ENCODE measurements around the gene P2RY2. TPM values are rescaled to one million over a fixed set of nuclear protein-coding genes. Genes with fewer than 3 reads are reported as not detected.

The P2RY2 gene
- total and polyA plus RNA-seq, 7 donors = 0.16 to 6.2 (median 3.6) TPM; not detected in 3

GRCh38 chr11:73200256-73200655 lies 17.8 kb upstream of the P2RY2 start:
- Histone ChIP-seq H3K9me3 (no peaks in the 10 kb centered on the region), H3K4me1 (no peaks in the 10 kb centered on the region), H3K36me3 (no peaks in the 10 kb centered on the region), H3K27ac (no peak overlapping the region), H3K4me3 (no peak overlapping the region), H3K27me3 (no peaks in the 10 kb centered on the region)
- TF ChIP-seq EP300 (IDR thresholded peaks at IDR 0.05) = no peak
- no peak for TF ChIP-seq CTCF (IDR thresholded peaks at IDR 0.05)
- TF ChIP-seq POLR2AphosphoS5 (IDR thresholded peaks at IDR 0.05) = no peak
- no peak for TF ChIP-seq POLR2A (IDR thresholded peaks at IDR 0.05)
- peak; percentile 28 for DNase-seq
- intact Hi-C loops (cut with DNase I) = no loop called here

- Histone ChIP-seq H3K27ac (no peak overlapping the region), H3K36me3 (no peaks in the 10 kb centered on the region), H3K27me3 (no peaks in the 10 kb centered on the region), H3K9me3 (no peaks in the 10 kb centered on the region), H3K4me1 (no peaks in the 10 kb centered on the region), H3K4me3 (no peak overlapping the region)
- peak; percentile 63 for DNase-seq
- intact Hi-C loops (cut with DNase I) = no loop called here
- no peak for TF ChIP-seq POLR2AphosphoS5 (IDR thresholded peaks at IDR 0.05)
- TF ChIP-seq POLR2A (IDR thresholded peaks at IDR 0.05) = no peak
- no peak for TF ChIP-seq EP300 (IDR thresholded peaks at IDR 0.05)
- TF ChIP-seq CTCF (IDR thresholded peaks at IDR 0.05) = no peak
- WGBS, 2 donors = 53 to 75% methylated on average over 6 of the region's 6 CpGs
These were observed 16.8 kb upstream of the P2RY2 start for GRCh38 chr11:73201249-73201648.

GRCh38 chr11:73201888-73202780 lies 15.9 kb upstream of the P2RY2 start:
- H3K36me3 ChIP-seq = no peaks in the 10 kb centered on the region
- peak; percentile 21 for DNase-seq
- H3K9me3 ChIP-seq = no peaks in the 10 kb centered on the region
- intact Hi-C loops (cut with DNase I) = no loop called here
- TF ChIP-seq POLR2A (IDR thresholded peaks at IDR 0.05) (no peak), EP300 (IDR thresholded peaks at IDR 0.05) (no peak), CTCF (IDR thresholded peaks at IDR 0.05) (no peak), POLR2AphosphoS5 (IDR thresholded peaks at IDR 0.05) (no peak)
- WGBS, 2 donors = 94 to 96% methylated on average over 8 of the region's 8 CpGs
- no peaks in the 10 kb centered on the region for H3K27me3 ChIP-seq
- H3K4me3 ChIP-seq = no peak overlapping the region
- H3K27ac ChIP-seq = no peak overlapping the region
- H3K4me1 ChIP-seq = no peaks in the 10 kb centered on the region

- H3K27ac ChIP-seq = no peak overlapping the region
- no peaks in the 10 kb centered on the region for H3K9me3 ChIP-seq
- no peaks in the 10 kb centered on the region for H3K27me3 ChIP-seq
- TF ChIP-seq POLR2A (IDR thresholded peaks at IDR 0.05) (no peak), CTCF (IDR thresholded peaks at IDR 0.05) (no peak), POLR2AphosphoS5 (IDR thresholded peaks at IDR 0.05) (no peak), EP300 (IDR thresholded peaks at IDR 0.05) (no peak)
- H3K36me3 ChIP-seq = no peaks in the 10 kb centered on the region
- no peaks in the 10 kb centered on the region for H3K4me1 ChIP-seq
- peak; percentile 17 for DNase-seq
- 82 to 89% methylated on average over 6 of the region's 6 CpGs for WGBS, 2 donors
- intact Hi-C loops (cut with DNase I) = no loop called here
- no peak overlapping the region for H3K4me3 ChIP-seq
These were observed 14.8 kb upstream of the P2RY2 start for GRCh38 chr11:73203322-73203721.

Data from sigmoid colon (tissue), 7 donors.